HepG2 (cell line): Measurements from ENCODE around the gene STRADB. TPM values are rescaled to one million over a fixed set of nuclear protein-coding genes. Genes with fewer than 3 reads are reported as not detected.

Experiments used
- ATAC-seq: fragments of 200-7000 bp; cut with Tn5 transposase; 3 replicates; pipeline ENCODE4 v1.9.1; 2020; ENCODE audit warnings: mild to moderate bottlenecking, moderate library complexity
- BruUV-seq: library from RNA; stranded (reverse); fragments of 400-500 nt; replicated peaks from 2 replicates; lab custom pipeline; 2021; lab: Mats Ljungman, UMichigan
- CTCF ChIA-PET: fragments of 300-600 bp; formaldehyde crosslinking; extraction: SDS; loops from one replicate; lab custom pipeline; 2021; ENCODE audit warnings: low total read pairs, inconsistent platforms, low intra/inter-chr PET ratio; lab: Yijun Ruan, JAX
- POLR2A ChIA-PET: fragments of 350-600 bp; sonication (Branson Sonifier 250); formaldehyde crosslinking; loops from one replicate; lab custom pipeline; 2020; ENCODE audit warnings: antibody characterized with exemption, inconsistent platforms; lab: Yijun Ruan, JAX
- DNase-seq: peaks from one replicate; pipeline ENCODE4 v3.0.0-alpha.2; 2015; ENCODE audit warnings: low spot score
- FAIRE-seq: peaks from 3 replicates; lab custom pipeline; 2011; peaks lifted over from hg19 to GRCh38; lab: Jason Lieb, UNC
- H2AFZ ChIP-seq: one replicate; pipeline ENCODE4 v1.6.1; 2011; ENCODE audit warnings: low read length, inconsistent platforms
- H3K27ac ChIP-seq: fragments of 300-600 bp; 3 replicates; pipeline ENCODE4 v1.8.0; 2011; ENCODE audit warnings: mixed run types, mild to moderate bottlenecking, mixed read lengths, low read length, inconsistent platforms; ENCODE audit not compliant: insufficient read depth; ENCODE audit errors: extremely low read length
- H3K27me3 ChIP-seq, 2 experiments: fragments of 200-600 bp in 1 of 2; 2 replicates in 1 of 2; 3 replicates in 1 of 2; pipeline versions ENCODE4 v1.6.0 to v1.8.0; 2011; ENCODE audit warnings: low read length in 2 of 2, mild to moderate bottlenecking in 2 of 2, moderate library complexity in 2 of 2, inconsistent platforms in 1 of 2; ENCODE audit not compliant: insufficient read depth in 2 of 2, control insufficient read depth in 1 of 2
- H3K36me3 ChIP-seq, 2 experiments: fragments of 200-600 bp in 1 of 2; replicated peaks in 1 of 2; 2 replicates in 1 of 2; 3 replicates in 1 of 2; pipeline versions ENCODE4 v1.5.1 to v1.8.0; 2011; ENCODE audit warnings: low read length in 2 of 2, inconsistent platforms in 1 of 2; ENCODE audit not compliant: insufficient read depth in 2 of 2, control insufficient read depth in 1 of 2
- H3K4me1 ChIP-seq: 2 replicates; pipeline ENCODE4 v1.5.1; 2012; ENCODE audit warnings: low read length, inconsistent platforms; ENCODE audit not compliant: insufficient read depth
- H3K4me2 ChIP-seq: 2 replicates; pipeline ENCODE4 v1.6.0; 2011; ENCODE audit warnings: low read depth, low read length, inconsistent platforms
- H3K4me3 ChIP-seq, 3 experiments: fragments of 200-600 bp in 1 of 3; sonication (generic), shearing (Covaris generic) in 1 of 3; replicated peaks in 1 of 3; 2 replicates each; pipeline ENCODE4 v1.5.1; 2011 to 2016; ENCODE audit warnings: low read length in 3 of 3, inconsistent platforms in 2 of 3, low read depth in 2 of 3, mild to moderate bottlenecking in 2 of 3, control low read depth in 1 of 3, mixed read lengths in 1 of 3; ENCODE audit not compliant: insufficient read depth in 1 of 3
- H3K79me2 ChIP-seq: one replicate; pipeline ENCODE4 v1.6.1; 2011; ENCODE audit warnings: low read length, inconsistent platforms; ENCODE audit not compliant: insufficient read depth
- H3K9ac ChIP-seq: 2 replicates; pipeline ENCODE4 v1.6.0; 2011; ENCODE audit warnings: mild to moderate bottlenecking, low read depth, low read length, inconsistent platforms; ENCODE audit not compliant: insufficient read depth
- H3K9me3 ChIP-seq: 2 replicates; pipeline ENCODE4 v1.5.1; 2012; ENCODE audit warnings: mild to moderate bottlenecking, low read length
- H4K20me1 ChIP-seq: 2 replicates; pipeline ENCODE4 v1.6.0; 2011; ENCODE audit warnings: inconsistent platforms, mild to moderate bottlenecking, low read length, moderate library complexity; ENCODE audit not compliant: insufficient read depth
- SOX5 ChIP-seq: IDR thresholded peaks from 2 replicates; pipeline ENCODE4 v1.6.1; 2016; ENCODE audit warnings: borderline replicate concordance
- ZC3H4 ChIP-seq: sonication (generic); formaldehyde crosslinking; IDR thresholded peaks from 2 replicates; pipeline ENCODE4 v1.4.0; 2020; ENCODE audit warnings: missing genetic modification reagents, borderline replicate concordance
- ZNF451 ChIP-seq: sonication (generic); formaldehyde crosslinking; IDR thresholded peaks from 2 replicates; pipeline ENCODE4 v1.5.0; 2020; ENCODE audit warnings: mild to moderate bottlenecking, missing genetic modification reagents
- ZNF775 ChIP-seq: sonication (generic); formaldehyde crosslinking; IDR thresholded peaks from 2 replicates; pipeline ENCODE4 v1.4.0; 2020; ENCODE audit warnings: missing genetic modification reagents, mild to moderate bottlenecking, moderate library complexity, borderline replicate concordance
- WGBS: methylation state at CpG from one replicate; pipeline ENCODE4 v1.1.6; 2017; ENCODE audit warnings: low lambda C conversion rate; 5-methylcytosine and 5-hydroxymethylcytosine counted together
- in situ Hi-C: cut with HindIII; loops from 2 replicates; pipeline ENCODE4 v1.10.0; 2017; ENCODE audit warnings: low pct_unique_long_range_greater_than_20kb; ENCODE audit not compliant: extremely low pct_ligation_motif_present
- intact Hi-C: fragments of 100-400 bp; cut with micrococcal nuclease; formaldehyde crosslinking; loops from one replicate; pipeline ENCODE4 v1.10.0; 2022; ENCODE audit not compliant: unreplicated experiment
- polyA plus RNA-seq, 8 experiments: library from polyadenylated mRNA; depleted of rRNA in 3 of 8; stranded (reverse) in 7 of 8; unstranded in 1 of 8; fragments of >200 nt; fragmentation: Illumina TruSeq in 4 of 8; extraction: Trizol in 4 of 8; gene quantifications; 2 replicates each; pipeline versions ENCODE4 v1.2.1 to v1.2.3, GENCODE V29; 2011 to 2016; ENCODE audit warnings: low read depth in 4 of 8, missing spikeins in 1 of 8, mixed read lengths in 1 of 8; ENCODE audit not compliant: insufficient read depth in 1 of 8
- total RNA-seq, 5 experiments: library from RNA; depleted of rRNA; stranded (reverse); fragments of >200 nt; fragmentation: Illumina TruSeq; extraction: Trizol; gene quantifications; 2 replicates each; pipeline ENCODE4 v1.2.3, GENCODE V29; 2016; ENCODE audit warnings: low read depth in 1 of 5
- TF ChIP-seq, protein P1 (sequence below): sonication (generic); formaldehyde crosslinking; IDR thresholded peaks from 2 replicates; pipeline ENCODE4 v1.5.1; 2020; ENCODE audit warnings: missing genetic modification reagents, mild to moderate bottlenecking, borderline replicate concordance
- TF ChIP-seq, protein P2 (sequence below): IDR thresholded peaks from 2 replicates; pipeline ENCODE4 v1.6.1; 2016; ENCODE audit warnings: missing genetic modification reagents, missing compliant biosample characterization
- TF ChIP-seq, protein P3 (sequence below): conservative IDR thresholded peaks from 2 replicates; pipeline ENCODE4 v1.6.1; 2018; ENCODE audit warnings: missing genetic modification reagents
- TF ChIP-seq, protein P4 (sequence below): sonication (generic); formaldehyde crosslinking; IDR thresholded peaks from 2 replicates; pipeline ENCODE4 v1.5.0; 2020; ENCODE audit warnings: missing genetic modification reagents, mild to moderate bottlenecking, borderline replicate concordance

Gene STRADB
- total and polyA plus RNA-seq, 2 of the 13 experiments (the other 11 are each of a cell fraction or from before 2014, with no cell fraction given) = 34.1 to 66.6 TPM

DNA sequence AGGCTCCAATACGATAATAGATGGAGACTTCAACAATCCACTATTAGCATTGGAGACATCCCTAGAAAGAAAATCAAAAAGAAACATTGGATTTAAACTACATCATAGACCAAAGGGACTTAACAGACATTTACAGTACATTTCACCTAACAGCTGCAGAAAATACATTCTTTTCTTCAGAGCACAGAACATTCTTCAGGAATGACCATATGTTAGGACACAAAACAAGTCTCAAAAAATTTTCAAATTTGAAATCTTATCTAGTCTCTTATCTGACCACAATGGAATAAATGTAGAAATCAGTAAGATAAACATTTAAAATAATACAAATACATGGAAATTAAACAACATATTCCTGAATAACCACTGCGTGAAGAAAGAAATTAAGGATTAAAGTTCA lies 68.7 kb downstream of the STRADB start:
- in situ Hi-C loops = no loop called here
- Histone ChIP-seq H3K9ac (no peak overlapping the region), H3K79me2 (no peaks in the 10 kb centered on the region), H3K27ac (no peak overlapping the region)
- no peak for FAIRE-seq
- TF ChIP-seq, protein P1, sequence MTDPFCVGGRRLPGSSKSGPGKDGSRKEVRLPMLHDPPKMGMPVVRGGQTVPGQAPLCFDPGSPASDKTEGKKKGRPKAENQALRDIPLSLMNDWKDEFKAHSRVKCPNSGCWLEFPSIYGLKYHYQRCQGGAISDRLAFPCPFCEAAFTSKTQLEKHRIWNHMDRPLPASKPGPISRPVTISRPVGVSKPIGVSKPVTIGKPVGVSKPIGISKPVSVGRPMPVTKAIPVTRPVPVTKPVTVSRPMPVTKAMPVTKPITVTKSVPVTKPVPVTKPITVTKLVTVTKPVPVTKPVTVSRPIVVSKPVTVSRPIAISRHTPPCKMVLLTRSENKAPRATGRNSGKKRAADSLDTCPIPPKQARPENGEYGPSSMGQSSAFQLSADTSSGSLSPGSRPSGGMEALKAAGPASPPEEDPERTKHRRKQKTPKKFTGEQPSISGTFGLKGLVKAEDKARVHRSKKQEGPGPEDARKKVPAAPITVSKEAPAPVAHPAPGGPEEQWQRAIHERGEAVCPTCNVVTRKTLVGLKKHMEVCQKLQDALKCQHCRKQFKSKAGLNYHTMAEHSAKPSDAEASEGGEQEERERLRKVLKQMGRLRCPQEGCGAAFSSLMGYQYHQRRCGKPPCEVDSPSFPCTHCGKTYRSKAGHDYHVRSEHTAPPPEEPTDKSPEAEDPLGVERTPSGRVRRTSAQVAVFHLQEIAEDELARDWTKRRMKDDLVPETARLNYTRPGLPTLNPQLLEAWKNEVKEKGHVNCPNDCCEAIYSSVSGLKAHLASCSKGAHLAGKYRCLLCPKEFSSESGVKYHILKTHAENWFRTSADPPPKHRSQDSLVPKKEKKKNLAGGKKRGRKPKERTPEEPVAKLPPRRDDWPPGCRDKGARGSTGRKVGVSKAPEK = no peak
- no peak for TF ChIP-seq SOX5 (CRISPR knock-in tag)
- TF ChIP-seq ZNF451 (CRISPR knock-in tag) = no peak
- TF ChIP-seq, protein P2, sequence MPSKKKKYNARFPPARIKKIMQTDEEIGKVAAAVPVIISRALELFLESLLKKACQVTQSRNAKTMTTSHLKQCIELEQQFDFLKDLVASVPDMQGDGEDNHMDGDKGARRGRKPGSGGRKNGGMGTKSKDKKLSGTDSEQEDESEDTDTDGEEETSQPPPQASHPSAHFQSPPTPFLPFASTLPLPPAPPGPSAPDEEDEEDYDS (CRISPR knock-in tag) = no peak
- TF ChIP-seq, protein P3, sequence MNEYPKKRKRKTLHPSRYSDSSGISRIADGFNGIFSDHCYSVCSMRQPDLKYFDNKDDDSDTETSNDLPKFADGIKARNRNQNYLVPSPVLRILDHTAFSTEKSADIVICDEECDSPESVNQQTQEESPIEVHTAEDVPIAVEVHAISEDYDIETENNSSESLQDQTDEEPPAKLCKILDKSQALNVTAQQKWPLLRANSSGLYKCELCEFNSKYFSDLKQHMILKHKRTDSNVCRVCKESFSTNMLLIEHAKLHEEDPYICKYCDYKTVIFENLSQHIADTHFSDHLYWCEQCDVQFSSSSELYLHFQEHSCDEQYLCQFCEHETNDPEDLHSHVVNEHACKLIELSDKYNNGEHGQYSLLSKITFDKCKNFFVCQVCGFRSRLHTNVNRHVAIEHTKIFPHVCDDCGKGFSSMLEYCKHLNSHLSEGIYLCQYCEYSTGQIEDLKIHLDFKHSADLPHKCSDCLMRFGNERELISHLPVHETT (CRISPR knock-in tag) = no peak
- TF ChIP-seq ZNF775 = no peak
- TF ChIP-seq, protein P4, sequence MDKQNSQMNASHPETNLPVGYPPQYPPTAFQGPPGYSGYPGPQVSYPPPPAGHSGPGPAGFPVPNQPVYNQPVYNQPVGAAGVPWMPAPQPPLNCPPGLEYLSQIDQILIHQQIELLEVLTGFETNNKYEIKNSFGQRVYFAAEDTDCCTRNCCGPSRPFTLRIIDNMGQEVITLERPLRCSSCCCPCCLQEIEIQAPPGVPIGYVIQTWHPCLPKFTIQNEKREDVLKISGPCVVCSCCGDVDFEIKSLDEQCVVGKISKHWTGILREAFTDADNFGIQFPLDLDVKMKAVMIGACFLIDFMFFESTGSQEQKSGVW = no peak
- TF ChIP-seq ZC3H4 (CRISPR knock-in tag) = no peak
- TF ChIP-seq, all 625 proteins: peak for 0
- intact Hi-C loops = no loop called here
- H4K20me1 ChIP-seq = no peaks in the 10 kb centered on the region
- CTCF ChIA-PET = no interaction called here
- ATAC-seq (no peak), DNase-seq (no peak)
- H3K36me3 ChIP-seq = no peaks in the 10 kb centered on the region
- H3K4me3 ChIP-seq = no peak overlapping the region
- BruUV-seq = no TSS peak
- 26% methylated on average over 2 of the region's 2 CpGs for WGBS
- no peaks in the 10 kb centered on the region for H3K9me3 ChIP-seq
- POLR2A ChIA-PET = no interaction called here
- no peaks in the 10 kb centered on the region for H3K4me1 ChIP-seq
- no peak overlapping the region for H3K4me2 ChIP-seq
- no peak overlapping the region for H2AFZ ChIP-seq
- peaks cover 0 to 10% of the 10 kb centered on the region in 2 experiments; a peak in 1 of 5 replicates for H3K27me3 ChIP-seq
